H1 (cell line): Measurements from ENCODE around the gene STKLD1.

Source experiments
- CHD2 ChIP-seq: IDR thresholded peaks from 2 replicates; pipeline ENCODE4 v1.6.1; 2012; ENCODE audit warnings: low read length, improper control_type of control experiment
- CREB1 ChIP-seq: IDR thresholded peaks from 2 replicates; pipeline ENCODE4 v1.6.1; 2012; ENCODE audit warnings: inconsistent platforms
- CTCF ChIP-seq, 3 experiments: IDR thresholded peaks; 1 replicate in 2 of 3; 2 replicates in 1 of 3; pipeline versions ENCODE4 v1.5.1 to v1.6.1; 2011; ENCODE audit warnings: low read length in 3 of 3, mild to moderate bottlenecking in 3 of 3, inconsistent platforms in 2 of 3, low read depth in 1 of 3, moderate library complexity in 1 of 3; ENCODE audit not compliant: insufficient read depth in 1 of 3; ENCODE audit errors: control extremely low read depth in 1 of 3
- GABPA ChIP-seq: IDR thresholded peaks from 2 replicates; pipeline ENCODE4 v1.6.1; 2011; ENCODE audit warnings: mild to moderate bottlenecking, low read length, moderate library complexity, borderline replicate concordance; ENCODE audit not compliant: insufficient read depth
- POLR2A ChIP-seq, 2 experiments: IDR thresholded peaks; 1 replicate in 1 of 2; 2 replicates in 1 of 2; pipeline ENCODE4 v1.6.1; 2011; ENCODE audit warnings: low read depth in 2 of 2, low read length in 2 of 2, mild to moderate bottlenecking in 2 of 2; ENCODE audit errors: control extremely low read depth in 1 of 2
- POLR2AphosphoS5 ChIP-seq: IDR thresholded peaks from 2 replicates; pipeline ENCODE4 v1.6.1; 2011; ENCODE audit warnings: low read depth, low read length
- RAD21 ChIP-seq, 2 experiments: IDR thresholded peaks in 1 of 2; conservative IDR thresholded peaks in 1 of 2; 2 replicates each; pipeline ENCODE4 v1.6.1; 2011; ENCODE audit warnings: low read depth in 2 of 2, low read length in 2 of 2, improper control_type of control experiment in 1 of 2, inconsistent platforms in 1 of 2, mild to moderate bottlenecking in 1 of 2, moderate library complexity in 1 of 2
- SP2 ChIP-seq: IDR thresholded peaks from 2 replicates; pipeline ENCODE4 v1.6.1; 2012; ENCODE audit warnings: mild to moderate bottlenecking, low read length, inconsistent platforms
- TAF1 ChIP-seq: IDR thresholded peaks from 2 replicates; pipeline ENCODE4 v1.6.1; 2011; ENCODE audit warnings: mild to moderate bottlenecking, low read depth, low read length

GRCh38 chr9:133361507-133362092 lies 14.6 kb upstream of the STKLD1 start:
- TF ChIP-seq RAD21 (IDR thresholded peaks at IDR 0.05 in 1 of 2, conservative IDR thresholded peaks at IDR 0.05 in 1 of 2; ENCODE audit: low read depth in 2 of 2, low read length in 2 of 2) (no peak), CHD2 (no peak), POLR2A (IDR thresholded peaks at IDR 0.05; ENCODE audit: control extremely low read depth in 1 of 2, low read depth in 2 of 2, low read length in 2 of 2) (no peak), CTCF (IDR thresholded peaks at IDR 0.05; ENCODE audit: control extremely low read depth in 1 of 3, insufficient read depth in 1 of 3, low read depth in 1 of 3, low read length in 3 of 3) (no peak), POLR2AphosphoS5 (no peak), GABPA (no peak), TAF1 (no peak), SP2 (no peak), CREB1 (no peak)
